Measurements from ENCODE around the gene CDH1. TPM values are rescaled to one million over a fixed set of nuclear protein-coding genes. Genes with fewer than 3 reads are reported as not detected.

Gene CDH1
- total and polyA plus RNA-seq, 12 donors, result 0.01 to 0.82 (median 0.34) TPM; not detected in 7

DNA sequence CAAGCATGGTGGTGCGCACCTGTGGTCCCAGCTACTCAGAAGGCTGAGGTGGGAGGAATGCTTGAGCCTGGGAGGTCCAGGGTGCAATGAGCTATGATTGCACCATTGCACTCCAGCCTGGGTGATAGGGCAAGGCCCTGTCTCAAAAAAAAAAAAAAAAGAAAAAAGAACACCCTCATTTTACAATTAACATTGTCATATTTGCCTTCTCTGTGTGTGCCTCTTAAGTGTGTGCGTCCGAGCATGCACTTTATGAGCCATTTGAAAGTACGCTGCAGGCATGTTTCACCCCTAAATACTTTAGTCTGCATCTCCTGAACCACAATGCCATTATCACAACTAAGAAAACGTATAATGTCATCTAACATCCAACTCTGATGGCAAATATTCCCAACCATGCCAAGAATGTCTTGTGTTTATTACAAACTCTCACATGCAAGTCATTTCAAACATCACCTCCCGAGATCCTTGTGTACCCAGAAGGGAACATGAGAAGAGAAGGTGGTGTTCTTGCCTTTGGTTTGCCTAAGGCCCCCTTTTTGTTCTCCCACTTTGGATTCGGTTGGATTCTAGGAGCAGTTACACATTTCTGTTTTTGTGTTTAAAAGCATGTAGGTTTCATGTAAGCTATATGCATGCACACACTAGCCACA lies 38.0 kb downstream of the CDH1 start:
- intact Hi-C loops (cut with DNase I), result no loop called here
- H3K27me3 ChIP-seq, result peaks cover 0 to 27% (median 3%) of the 10 kb centered on the region in 7 donors

DNA sequence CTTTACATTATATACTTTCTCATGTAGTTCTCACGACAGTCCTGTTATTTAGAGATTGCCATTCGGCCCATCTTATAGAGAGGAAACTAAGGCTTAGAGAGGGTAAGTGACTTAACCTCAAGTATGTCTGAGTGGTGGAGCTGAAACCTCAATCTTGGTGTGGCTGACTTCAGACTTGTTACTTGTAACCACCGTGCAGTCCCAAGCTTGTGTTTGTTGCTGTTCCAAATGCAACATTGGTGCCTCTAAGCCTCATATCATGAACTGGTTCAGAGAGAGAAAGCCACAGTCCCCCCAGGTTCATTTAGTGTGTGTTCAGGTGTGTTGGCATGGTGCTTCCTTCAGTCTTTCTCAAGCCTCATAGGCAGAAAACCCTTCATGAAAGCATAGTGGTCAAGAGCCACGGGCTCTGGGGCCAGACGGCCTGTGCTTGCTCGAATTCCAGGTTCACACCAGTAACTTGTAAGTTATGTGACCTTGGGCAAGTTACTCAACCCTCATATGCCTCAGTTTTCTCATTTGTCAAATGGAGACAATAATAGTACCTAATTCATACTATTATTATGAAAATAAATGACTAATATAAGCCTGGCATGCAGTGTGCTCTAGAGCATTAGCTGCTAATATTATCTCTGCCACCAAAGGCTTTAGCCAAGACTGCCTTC lies 39.9 kb downstream of the CDH1 start:
- TF ChIP-seq, protein P1, sequence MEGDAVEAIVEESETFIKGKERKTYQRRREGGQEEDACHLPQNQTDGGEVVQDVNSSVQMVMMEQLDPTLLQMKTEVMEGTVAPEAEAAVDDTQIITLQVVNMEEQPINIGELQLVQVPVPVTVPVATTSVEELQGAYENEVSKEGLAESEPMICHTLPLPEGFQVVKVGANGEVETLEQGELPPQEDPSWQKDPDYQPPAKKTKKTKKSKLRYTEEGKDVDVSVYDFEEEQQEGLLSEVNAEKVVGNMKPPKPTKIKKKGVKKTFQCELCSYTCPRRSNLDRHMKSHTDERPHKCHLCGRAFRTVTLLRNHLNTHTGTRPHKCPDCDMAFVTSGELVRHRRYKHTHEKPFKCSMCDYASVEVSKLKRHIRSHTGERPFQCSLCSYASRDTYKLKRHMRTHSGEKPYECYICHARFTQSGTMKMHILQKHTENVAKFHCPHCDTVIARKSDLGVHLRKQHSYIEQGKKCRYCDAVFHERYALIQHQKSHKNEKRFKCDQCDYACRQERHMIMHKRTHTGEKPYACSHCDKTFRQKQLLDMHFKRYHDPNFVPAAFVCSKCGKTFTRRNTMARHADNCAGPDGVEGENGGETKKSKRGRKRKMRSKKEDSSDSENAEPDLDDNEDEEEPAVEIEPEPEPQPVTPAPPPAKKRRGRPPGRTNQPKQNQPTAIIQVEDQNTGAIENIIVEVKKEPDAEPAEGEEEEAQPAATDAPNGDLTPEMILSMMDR (IDR thresholded peaks at IDR 0.05), result no peak
- ATAC-seq (no peak), DNase-seq (no peak)
- H3K27ac ChIP-seq, result no peak overlapping the region
- no peaks in the 10 kb centered on the region for H3K36me3 ChIP-seq
- 80 to 81% methylated on average over 6 of the region's 6 CpGs for WGBS, 2 donors
- no peak overlapping the region for H3K4me3 ChIP-seq
- H3K9me3 ChIP-seq, result no peaks in the 10 kb centered on the region
- peaks cover 0 to 15% (median 4%) of the 10 kb centered on the region in 7 donors for H3K27me3 ChIP-seq
- intact Hi-C loops (cut with DNase I), result no loop called here
- H3K4me1 ChIP-seq, result no peaks in the 10 kb centered on the region

More for the DNA sequence above, 38.0 kb downstream of the CDH1 start:
- DNase-seq, result no peak
- H3K4me3 ChIP-seq, result no peak overlapping the region
- no peaks in the 10 kb centered on the region for H3K36me3 ChIP-seq
- TF ChIP-seq, protein P1 (IDR thresholded peaks at IDR 0.05), result no peak
- no peak overlapping the region for H3K27ac ChIP-seq
- 80 to 85% methylated on average over 7 of the region's 7 CpGs for WGBS, 2 donors
- no peaks in the 10 kb centered on the region for H3K9me3 ChIP-seq
- no peaks in the 10 kb centered on the region for H3K4me1 ChIP-seq
- no peak for ATAC-seq

DNA sequence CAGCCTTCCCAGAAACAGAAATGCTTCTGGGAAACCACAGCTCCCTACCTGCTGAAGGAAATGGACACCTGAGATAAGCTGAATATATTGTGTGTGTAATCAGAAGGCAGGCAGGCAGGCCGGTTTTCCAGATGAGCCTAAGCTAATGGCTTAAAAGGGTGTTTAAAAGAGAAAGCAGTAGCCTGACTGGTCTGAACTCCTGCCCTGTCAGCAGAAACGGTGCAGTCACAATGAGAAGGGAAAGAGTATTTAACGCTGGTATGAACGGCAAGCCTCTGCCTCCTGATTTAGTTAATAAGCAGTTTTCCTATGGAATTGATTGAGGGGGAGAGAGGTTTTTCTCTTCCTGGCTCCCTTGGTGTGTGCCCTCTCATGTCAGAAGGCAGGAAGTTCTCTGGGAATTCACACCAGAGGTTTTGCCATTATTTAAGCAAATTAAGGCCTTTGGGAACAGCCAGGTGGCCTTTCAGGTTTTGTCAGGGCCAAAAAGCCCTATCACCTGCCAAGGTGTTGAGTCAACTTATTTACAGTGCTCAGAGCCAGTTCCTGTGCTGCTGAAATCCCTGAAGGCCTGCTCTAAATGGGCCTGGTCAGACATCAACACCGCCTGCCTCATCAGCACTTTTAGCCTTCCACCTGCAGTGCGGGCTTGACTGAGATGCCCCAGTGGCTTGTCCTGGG lies 41.6 kb downstream of the CDH1 start:
- no peak for DNase-seq
- 48 to 58% methylated on average over 6 of the region's 6 CpGs for WGBS, 2 donors
- Histone ChIP-seq H3K4me1 (no peaks in the 10 kb centered on the region), H3K9me3 (no peaks in the 10 kb centered on the region), H3K27me3 (peaks cover 0 to 11% (median 1%) of the 10 kb centered on the region in 7 donors), H3K4me3 (no peak overlapping the region), H3K36me3 (no peaks in the 10 kb centered on the region), H3K27ac (no peak overlapping the region)
- no peak for ATAC-seq
- intact Hi-C loops (cut with DNase I), result no loop called here
- TF ChIP-seq, protein P1 (IDR thresholded peaks at IDR 0.05), result no peak

- no peak overlapping the region for H3K27ac ChIP-seq
- H3K9me3 ChIP-seq, result peaks cover 0 to 2% (median 0%) of the 10 kb centered on the region in 11 donors
- 57 to 67% methylated on average over 4 of the region's 4 CpGs for WGBS, 2 donors
- DNase-seq, result no peak
- peaks cover 0 to 11% (median 0%) of the 10 kb centered on the region in 7 donors for H3K27me3 ChIP-seq
- TF ChIP-seq, protein P1 (IDR thresholded peaks at IDR 0.05), result no peak
- no peak overlapping the region for H3K4me3 ChIP-seq
- ATAC-seq, result no peak
- intact Hi-C loops (cut with DNase I), result no loop called here
- no peaks in the 10 kb centered on the region for H3K4me1 ChIP-seq
- no peaks in the 10 kb centered on the region for H3K36me3 ChIP-seq
Observed at GRCh38 chr16:68779891-68780290, 42.8 kb downstream of the CDH1 start.

All from heart right ventricle (tissue), 16 donors.